Aorta (tissue), 5 donors: ENCODE results near the gene SVEP1. TPM values are rescaled to one million over a fixed set of nuclear protein-coding genes. Genes with fewer than 3 reads are reported as not detected.
A peak's percentile ranks its signal among the peaks of the same experiment; 100 is the strongest.

Experiments used
- ATAC-seq: fragments of 200-7000 bp; cut with Tn5 transposase; one replicate; pipeline ENCODE4 v1.9.1; 2022; ENCODE audit warnings: moderate library complexity; ENCODE audit not compliant: low FRiP score
- DNase-seq, 2 donors: peaks; one replicate each; pipeline ENCODE4 v3.0.0-alpha.2; 2020
- H3K27ac ChIP-seq, 2 donors: one replicate each; pipeline ENCODE4 v1.5.1; 2013; ENCODE audit warnings: low read length in 2 of 2, mild to moderate bottlenecking in 2 of 2, moderate library complexity in 2 of 2, control low read depth in 1 of 2, inconsistent platforms in 1 of 2, low read depth in 1 of 2
- H3K27me3 ChIP-seq, 2 donors: one replicate each; pipeline ENCODE4 v1.6.1; 2013; ENCODE audit warnings: control low read depth in 1 of 2, low read length in 1 of 2, mild to moderate bottlenecking in 1 of 2, moderate library complexity in 1 of 2; ENCODE audit not compliant: insufficient read depth in 2 of 2, control insufficient read depth in 1 of 2
- H3K36me3 ChIP-seq, 2 donors: one replicate each; pipeline ENCODE4 v1.6.1; 2013; ENCODE audit warnings: control low read depth in 1 of 2, low read length in 1 of 2, mild to moderate bottlenecking in 1 of 2; ENCODE audit not compliant: insufficient read depth in 2 of 2, control insufficient read depth in 1 of 2
- H3K4me1 ChIP-seq, 2 donors: one replicate each; pipeline ENCODE4 v1.6.1; 2013; ENCODE audit warnings: low read length in 2 of 2, control low read depth in 1 of 2, mild to moderate bottlenecking in 1 of 2, moderate library complexity in 1 of 2; ENCODE audit not compliant: insufficient read depth in 2 of 2, control insufficient read depth in 1 of 2
- H3K4me3 ChIP-seq, 2 donors: one replicate each; pipeline ENCODE4 v1.5.1; 2013; ENCODE audit warnings: low read length in 2 of 2, control low read depth in 1 of 2, mild to moderate bottlenecking in 1 of 2
- H3K9me3 ChIP-seq: one replicate; pipeline ENCODE4 v1.6.1; 2013; ENCODE audit warnings: mild to moderate bottlenecking, low read length; ENCODE audit not compliant: control insufficient read depth
- WGBS, 2 donors: extraction: QIAGEN DNeasy Blood & Tissue Kit; methylation state at CpG; one replicate each; pipeline ENCODE4 v1.1.7; 2013; 5-methylcytosine and 5-hydroxymethylcytosine counted together
- intact Hi-C, 2 donors: fragments of 100-400 bp; cut with DNase I; formaldehyde crosslinking; loops; one replicate each; pipeline versions ENCODE4 v1.14.2 to v1.15.0; 2022
- polyA plus RNA-seq, 2 donors: library from polyadenylated mRNA; stranded (reverse); fragments of 200-250 nt; gene quantifications; one replicate each; pipeline ENCODE4 v1.2.3, GENCODE V29; 2013
- total RNA-seq, 2 donors: library from RNA; stranded (reverse); fragmentation: NEBNext Ultra II Directional; extraction: Animal tissue kit (Norgen Biotek cat#: 25700); gene quantifications; one replicate each; pipeline ENCODE4 v1.2.1, GENCODE V29; 2021
- donor health status: healthy with polysubstance abuse.
- donor health status: Bipolar disorder and iron deficiency.
- donor health status: DM: no; HTN: no; CAD: no.
- donor health status: DM: no; HTN: no; CAD: no.
- donor health status: DM: yes; HTN: yes; CAD: no.

The SVEP1 gene
- total and polyA plus RNA-seq, 4 donors: 0.63 to 120 (median 38.4) TPM

DNA sequence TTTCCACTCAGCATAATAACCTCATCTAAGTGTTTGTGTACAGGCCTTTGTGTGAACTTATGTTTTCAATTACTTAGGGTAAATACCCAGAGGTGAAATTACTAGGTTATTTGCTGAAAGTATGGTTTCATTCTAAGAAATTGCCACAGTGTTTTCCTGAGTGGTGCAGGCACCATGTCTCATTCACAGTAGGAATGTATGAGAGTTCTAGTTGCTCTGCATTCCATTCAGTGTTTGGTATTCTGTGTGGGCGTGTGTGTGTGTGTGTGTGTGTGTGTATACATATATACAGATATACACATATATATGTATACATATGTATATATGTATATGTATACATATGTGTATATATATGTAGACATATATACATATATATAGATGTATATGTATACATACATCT, 8.8 kb upstream of the SVEP1 start:
- H3K27me3 ChIP-seq: no peaks in the 10 kb centered on the region
- intact Hi-C loops: no loop called here
- no peaks in the 10 kb centered on the region for H3K36me3 ChIP-seq
- H3K4me1 ChIP-seq: no peaks in the 10 kb centered on the region
- ATAC-seq (no peak), DNase-seq (no peak)
- H3K9me3 ChIP-seq: peaks cover 2% of the 10 kb centered on the region
- no peak overlapping the region for H3K4me3 ChIP-seq
- 79 to 89% methylated on average over 1 of the region's 1 CpG for WGBS, 2 donors
- no peak overlapping the region for H3K27ac ChIP-seq

GRCh38 chr9:110583237-110583636, 3.7 kb upstream of the SVEP1 start:
- WGBS, 2 donors: 67 to 74% methylated on average over 4 of the region's 4 CpGs
- intact Hi-C loops: no loop called here
- no peak for ATAC-seq

GRCh38 chr9:110582156-110582555, 2.6 kb upstream of the SVEP1 start:
- intact Hi-C loops: no loop called here
- Histone ChIP-seq H3K9me3 (no peaks in the 10 kb centered on the region), H3K36me3 (no peaks in the 10 kb centered on the region), H3K4me1 (peaks cover 0 to 2% of the 10 kb centered on the region in 2 donors), H3K27me3 (no peaks in the 10 kb centered on the region), H3K27ac (no peak overlapping the region), H3K4me3 (no peak overlapping the region)
- ATAC-seq (no peak), DNase-seq (no peak)
- 85 to 91% methylated on average over 3 of the region's 3 CpGs for WGBS, 2 donors

More at GRCh38 chr9:110583237-110583636, 3.7 kb upstream of the SVEP1 start:
- no peak for DNase-seq
- Histone ChIP-seq H3K9me3 (no peaks in the 10 kb centered on the region), H3K4me3 (no peak overlapping the region), H3K4me1 (peaks cover 0 to 2% of the 10 kb centered on the region in 2 donors), H3K27me3 (no peaks in the 10 kb centered on the region), H3K27ac (no peak overlapping the region), H3K36me3 (no peaks in the 10 kb centered on the region)

- H3K27me3 ChIP-seq: no peaks in the 10 kb centered on the region
- no peak overlapping the region for H3K4me3 ChIP-seq
- intact Hi-C loops: no loop called here
Measured at GRCh38 chr9:110580850-110581249, 1.3 kb upstream of the SVEP1 start.

DNA sequence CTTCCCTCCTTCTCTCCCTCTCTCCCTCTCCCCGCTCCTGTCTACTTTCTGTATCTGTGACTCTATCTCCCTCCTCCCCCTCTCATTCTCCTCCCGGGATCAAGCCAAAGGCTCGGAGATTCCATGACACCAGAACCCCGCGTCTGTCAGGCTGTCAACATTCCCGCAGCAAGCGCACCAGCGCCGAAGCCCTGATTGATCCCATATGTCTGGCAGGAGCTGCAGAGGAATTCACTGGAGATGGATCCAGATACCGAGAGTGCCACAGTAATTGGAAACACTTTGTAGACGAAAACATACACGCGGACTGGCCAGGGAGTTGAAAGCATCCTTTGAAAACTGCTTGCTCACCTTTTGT, 300 bp upstream of the SVEP1 start:
- intact Hi-C loops: no loop called here
- Histone ChIP-seq H3K4me1 (peaks cover 0 to 2% of the 10 kb centered on the region in 2 donors), H3K27me3 (no peaks in the 10 kb centered on the region), H3K4me3 (peak overlapping the region; percentile 52 to 70), H3K9me3 (no peaks in the 10 kb centered on the region), H3K27ac (peak overlapping the region in 1 of 2 donors; percentile 25), H3K36me3 (no peaks in the 10 kb centered on the region)
- DNase-seq (no peak), ATAC-seq (peak; percentile 15)
- WGBS, 2 donors: 1% methylated on average over 13 of the region's 13 CpGs

More at GRCh38 chr9:110580850-110581249, 1.3 kb upstream of the SVEP1 start:
- Histone ChIP-seq H3K27ac (no peak overlapping the region), H3K9me3 (no peaks in the 10 kb centered on the region), H3K36me3 (no peaks in the 10 kb centered on the region), H3K4me1 (peaks cover 0 to 2% of the 10 kb centered on the region in 2 donors)
- WGBS, 2 donors: 72 to 83% methylated on average over 6 of the region's 6 CpGs
- DNase-seq: no peak
- no peak for ATAC-seq

- H3K4me1 ChIP-seq: peaks cover 0 to 2% of the 10 kb centered on the region in 2 donors
- H3K4me3 ChIP-seq: peak overlapping the region; percentile 52 to 70
- H3K36me3 ChIP-seq: no peaks in the 10 kb centered on the region
- intact Hi-C loops: no loop called here
- no peak for ATAC-seq
- no peaks in the 10 kb centered on the region for H3K9me3 ChIP-seq
- WGBS, 2 donors: 28 to 29% methylated on average over 17 to 22 of the region's 22 CpGs
- H3K27ac ChIP-seq: peak overlapping the region in 1 of 2 donors; percentile 4
- no peaks in the 10 kb centered on the region for H3K27me3 ChIP-seq
- DNase-seq: no peak
Measured at GRCh38 chr9:110578575-110579033, 937 bp downstream of the SVEP1 start.

- intact Hi-C loops: loop anchor here in 1 of 2 donors (2.0 kb wide), 1 partner anchor 49 kb away; no protein-coding TSS in a partner anchor
- no peak overlapping the region for H3K4me3 ChIP-seq
- H3K27ac ChIP-seq: no peak overlapping the region
- no peaks in the 10 kb centered on the region for H3K9me3 ChIP-seq
- ATAC-seq (no peak), DNase-seq (no peak)
- H3K36me3 ChIP-seq: no peaks in the 10 kb centered on the region
- peaks cover 0 to 2% of the 10 kb centered on the region in 2 donors for H3K4me1 ChIP-seq
- H3K27me3 ChIP-seq: no peaks in the 10 kb centered on the region
Measured at GRCh38 chr9:110575945-110576344, 3.6 kb downstream of the SVEP1 start.

- peak; percentile 80 to 83 for DNase-seq
- Histone ChIP-seq H3K27me3 (no peaks in the 10 kb centered on the region), H3K4me3 (no peak overlapping the region), H3K9me3 (no peaks in the 10 kb centered on the region), H3K36me3 (no peaks in the 10 kb centered on the region), H3K27ac (peak overlapping the region in 1 of 2 donors; percentile 56), H3K4me1 (no peaks in the 10 kb centered on the region)
- ATAC-seq: peak; percentile 63
- intact Hi-C loops: loop anchor here in 1 of 2 donors (2.0 kb wide), 1 partner anchor 48 kb away; no protein-coding TSS in a partner anchor
- 4 to 9% methylated on average over 5 of the region's 5 CpGs for WGBS, 2 donors
Measured at GRCh38 chr9:110575169-110575568, 4.4 kb downstream of the SVEP1 start.

GRCh38 chr9:110573305-110573704, 6.2 kb downstream of the SVEP1 start:
- Histone ChIP-seq H3K36me3 (no peaks in the 10 kb centered on the region), H3K27ac (no peak overlapping the region), H3K9me3 (no peaks in the 10 kb centered on the region), H3K4me3 (no peak overlapping the region), H3K4me1 (no peaks in the 10 kb centered on the region), H3K27me3 (no peaks in the 10 kb centered on the region)
- intact Hi-C loops: no loop called here
- DNase-seq (no peak), ATAC-seq (no peak)
- WGBS, 2 donors: 94 to 97% methylated on average over 6 of the region's 6 CpGs
